Endothelial cell (in vitro differentiated cells): ENCODE data around the gene ATP10A. TPM values are rescaled to one million over a fixed set of nuclear protein-coding genes. Genes with fewer than 3 reads are reported as not detected.

Experiments
- DNase-seq: peaks from one replicate; pipeline ENCODE4 v3.0.0; 2021; ENCODE audit warnings: low spot score
- H3K27ac Mint-ChIP-seq: one replicate; pipeline ENCODE4 v1.8.0; 2021; ENCODE audit warnings: mixed read lengths, inconsistent platforms; ENCODE audit not compliant: unreplicated experiment
- H3K27me3 Mint-ChIP-seq: one replicate; pipeline ENCODE4 v1.8.0; 2021; ENCODE audit warnings: mild to moderate bottlenecking, moderate library complexity, mixed read lengths, inconsistent platforms; ENCODE audit not compliant: unreplicated experiment
- H3K36me3 Mint-ChIP-seq: one replicate; pipeline ENCODE4 v1.8.0; 2021; ENCODE audit warnings: mild to moderate bottlenecking, low read depth, mixed read lengths, inconsistent platforms; ENCODE audit not compliant: unreplicated experiment
- H3K4me1 Mint-ChIP-seq: one replicate; pipeline ENCODE4 v1.8.0; 2021; ENCODE audit warnings: mild to moderate bottlenecking, mixed read lengths, inconsistent platforms; ENCODE audit not compliant: unreplicated experiment
- H3K4me3 Mint-ChIP-seq: one replicate; pipeline ENCODE4 v1.8.0; 2021; ENCODE audit warnings: mild to moderate bottlenecking, mixed read lengths, inconsistent platforms; ENCODE audit not compliant: unreplicated experiment
- H3K9me3 Mint-ChIP-seq: one replicate; pipeline ENCODE4 v1.8.0; 2021; ENCODE audit warnings: mixed read lengths, inconsistent platforms; ENCODE audit not compliant: unreplicated experiment
- total RNA-seq: library from RNA; stranded (reverse); fragmentation: NEBNext Ultra II Directional; extraction: Animal tissue kit (Norgen Biotek cat#: 25700); gene quantifications from one replicate; pipeline ENCODE4 v1.2.1, GENCODE V29; 2021; ENCODE audit not compliant: unreplicated experiment
- TF ChIP-seq, protein P1 (sequence below): fragments of 200-600 bp; sonication (generic); IDR thresholded peaks from one replicate; pipeline ENCODE4 v1.5.0; 2021; ENCODE audit warnings: antibody characterized with exemption; ENCODE audit not compliant: unreplicated experiment

ATP10A gene
- total RNA-seq, 1 donor from 2014 or later: 0.13 TPM

DNA sequence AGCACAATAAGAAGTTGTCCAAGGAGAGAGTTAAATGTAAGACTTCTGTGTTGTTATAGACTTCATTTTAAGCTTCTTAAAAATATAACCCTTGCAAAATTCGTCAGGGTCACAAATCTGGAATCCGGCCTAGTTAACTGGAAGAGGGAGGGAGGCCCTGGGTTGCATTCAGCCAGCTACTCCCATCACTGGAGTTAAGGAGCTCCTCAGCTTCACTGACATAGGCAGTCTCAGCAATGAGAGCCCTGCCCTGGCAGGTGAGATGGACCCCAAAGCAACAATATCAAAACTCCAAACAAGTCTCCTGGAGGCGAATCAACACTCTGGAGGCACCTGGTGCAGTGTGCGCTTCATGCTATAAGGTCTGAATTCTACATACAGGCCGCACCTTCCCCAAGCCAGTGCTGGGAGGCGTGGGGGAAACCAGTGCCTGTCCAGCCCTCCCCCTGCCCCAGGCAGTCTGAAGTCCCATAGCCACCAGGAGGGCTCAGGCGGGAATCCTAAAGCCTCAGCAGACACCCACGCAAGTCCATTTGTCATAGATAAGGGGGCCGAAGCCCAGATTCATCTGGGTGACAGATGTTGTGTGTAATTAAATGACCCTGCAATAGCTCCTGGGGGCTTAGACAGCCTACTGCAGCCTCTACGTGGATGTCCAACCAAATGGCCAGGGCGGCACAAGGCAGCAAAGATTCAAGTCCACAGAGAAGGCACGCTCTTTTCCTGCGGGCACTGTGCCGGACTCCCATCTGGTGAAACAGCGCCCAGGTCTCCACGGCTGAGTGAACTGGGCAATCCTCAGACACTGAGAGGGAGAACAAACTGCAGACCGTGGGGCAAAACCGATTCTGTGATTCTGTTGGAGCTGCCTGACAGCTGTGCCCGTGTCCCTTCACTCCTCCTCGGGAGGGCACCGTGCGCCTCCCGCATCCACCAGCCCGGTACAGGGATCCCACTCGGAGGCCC lies 64.9 kb downstream of the ATP10A start:
- H3K27ac Mint-ChIP-seq: no peak overlapping the region
- peaks cover 9% of the 10 kb centered on the region for H3K4me1 Mint-ChIP-seq
- H3K36me3 Mint-ChIP-seq: no peaks in the 10 kb centered on the region
- TF ChIP-seq, protein P1, sequence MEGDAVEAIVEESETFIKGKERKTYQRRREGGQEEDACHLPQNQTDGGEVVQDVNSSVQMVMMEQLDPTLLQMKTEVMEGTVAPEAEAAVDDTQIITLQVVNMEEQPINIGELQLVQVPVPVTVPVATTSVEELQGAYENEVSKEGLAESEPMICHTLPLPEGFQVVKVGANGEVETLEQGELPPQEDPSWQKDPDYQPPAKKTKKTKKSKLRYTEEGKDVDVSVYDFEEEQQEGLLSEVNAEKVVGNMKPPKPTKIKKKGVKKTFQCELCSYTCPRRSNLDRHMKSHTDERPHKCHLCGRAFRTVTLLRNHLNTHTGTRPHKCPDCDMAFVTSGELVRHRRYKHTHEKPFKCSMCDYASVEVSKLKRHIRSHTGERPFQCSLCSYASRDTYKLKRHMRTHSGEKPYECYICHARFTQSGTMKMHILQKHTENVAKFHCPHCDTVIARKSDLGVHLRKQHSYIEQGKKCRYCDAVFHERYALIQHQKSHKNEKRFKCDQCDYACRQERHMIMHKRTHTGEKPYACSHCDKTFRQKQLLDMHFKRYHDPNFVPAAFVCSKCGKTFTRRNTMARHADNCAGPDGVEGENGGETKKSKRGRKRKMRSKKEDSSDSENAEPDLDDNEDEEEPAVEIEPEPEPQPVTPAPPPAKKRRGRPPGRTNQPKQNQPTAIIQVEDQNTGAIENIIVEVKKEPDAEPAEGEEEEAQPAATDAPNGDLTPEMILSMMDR: no peak
- H3K4me3 Mint-ChIP-seq: no peak overlapping the region
- no peaks in the 10 kb centered on the region for H3K9me3 Mint-ChIP-seq
- H3K27me3 Mint-ChIP-seq: peaks cover 4% of the 10 kb centered on the region
- DNase-seq: no peak

DNA sequence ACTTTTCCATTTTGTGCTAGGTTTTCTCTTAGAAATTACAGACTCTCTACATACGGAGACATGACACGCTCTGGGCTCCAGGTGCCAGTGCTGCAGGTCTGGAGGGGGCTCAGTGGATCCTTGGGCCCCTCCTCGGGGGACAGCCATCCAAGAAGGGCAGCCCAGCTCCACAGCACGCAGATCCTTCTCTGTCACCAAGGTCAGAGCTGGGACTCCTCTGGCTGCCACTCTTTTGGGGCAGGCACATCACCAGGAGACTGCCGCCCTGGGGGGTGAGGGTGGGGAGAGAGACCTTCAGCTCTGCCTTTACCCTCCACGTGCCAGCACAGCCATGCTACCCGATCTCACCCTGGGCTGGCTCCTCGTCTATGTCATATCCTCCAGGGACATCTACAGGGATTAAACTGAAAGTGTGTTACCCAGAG lies 65.6 kb downstream of the ATP10A start:
- peaks cover 9% of the 10 kb centered on the region for H3K4me1 Mint-ChIP-seq
- H3K27ac Mint-ChIP-seq: no peak overlapping the region
- no peak overlapping the region for H3K4me3 Mint-ChIP-seq

DNA sequence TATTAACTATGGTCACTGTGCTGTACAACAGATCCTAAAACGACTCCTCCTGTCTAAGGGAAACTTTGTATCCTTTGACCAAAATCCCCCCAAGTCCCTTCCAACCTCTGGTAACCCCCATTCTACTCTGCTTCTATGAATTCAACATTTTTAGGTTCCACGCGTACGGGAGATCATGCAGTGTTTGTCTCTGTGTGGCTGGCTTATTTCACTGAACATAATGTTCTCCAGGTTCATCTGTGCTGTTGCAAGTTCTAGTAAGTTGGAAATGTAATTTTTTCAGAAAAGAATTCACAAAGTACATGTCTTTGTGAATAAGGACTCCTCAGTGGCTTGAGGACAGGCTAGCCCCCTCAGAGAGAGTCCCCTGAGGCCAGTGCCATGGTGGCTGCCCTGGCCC lies 66.1 kb downstream of the ATP10A start:
- Mint-ChIP-seq H3K27ac (no peak overlapping the region), H3K4me3 (no peak overlapping the region), H3K36me3 (no peaks in the 10 kb centered on the region), H3K27me3 (peaks cover 4% of the 10 kb centered on the region), H3K4me1 (peaks cover 9% of the 10 kb centered on the region), H3K9me3 (no peaks in the 10 kb centered on the region)
- no peak for DNase-seq
- TF ChIP-seq, protein P1: no peak

More for the DNA sequence above, 65.6 kb downstream of the ATP10A start:
- no peaks in the 10 kb centered on the region for H3K36me3 Mint-ChIP-seq
- H3K27me3 Mint-ChIP-seq: peaks cover 4% of the 10 kb centered on the region
- no peak for DNase-seq
- H3K9me3 Mint-ChIP-seq: no peaks in the 10 kb centered on the region
- TF ChIP-seq, protein P1: no peak

DNA sequence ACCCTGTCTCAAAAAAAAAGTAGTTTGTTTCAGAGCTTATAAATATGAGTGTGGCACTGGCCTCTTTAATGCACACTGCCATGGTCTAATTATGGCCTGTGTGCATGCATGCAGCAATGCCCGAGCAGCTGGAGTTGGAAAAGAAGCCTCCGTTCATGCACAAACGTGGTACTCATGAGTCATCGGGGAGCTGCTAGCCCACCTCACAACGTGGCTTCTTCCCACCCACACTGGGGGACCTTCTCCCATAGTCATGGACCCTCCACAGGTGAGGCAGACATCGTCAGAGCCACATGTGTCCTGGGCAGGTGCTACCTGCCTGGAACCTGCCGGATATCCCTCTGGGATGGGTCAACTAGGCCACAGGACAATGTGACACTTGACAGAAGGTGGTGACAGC lies 66.7 kb downstream of the ATP10A start:
- Mint-ChIP-seq H3K4me1 (peaks cover 9% of the 10 kb centered on the region), H3K36me3 (no peaks in the 10 kb centered on the region), H3K27me3 (peaks cover 4% of the 10 kb centered on the region), H3K27ac (no peak overlapping the region), H3K4me3 (no peak overlapping the region), H3K9me3 (no peaks in the 10 kb centered on the region)
- TF ChIP-seq, protein P1: no peak
- DNase-seq: no peak

DNA sequence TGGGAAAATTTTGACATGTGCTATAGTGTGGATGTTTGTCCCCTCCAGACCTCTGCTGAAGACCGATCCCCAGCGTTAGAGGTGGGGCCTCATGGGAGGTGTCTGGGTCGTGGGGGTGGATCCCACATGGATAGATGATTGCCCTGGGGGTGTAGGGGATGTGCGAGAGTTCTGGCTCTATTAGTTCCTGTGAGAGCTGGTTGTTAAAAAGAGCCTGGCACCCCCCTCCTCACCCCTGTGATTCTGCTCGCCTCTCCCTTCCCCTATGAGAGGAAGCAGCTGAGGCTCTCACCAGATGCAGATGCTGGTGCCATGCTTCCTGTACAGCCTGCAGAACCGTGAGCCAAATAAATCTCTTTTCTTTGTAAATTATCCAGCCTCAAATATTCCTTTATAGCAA lies 67.4 kb downstream of the ATP10A start:
- Mint-ChIP-seq H3K9me3 (no peaks in the 10 kb centered on the region), H3K4me1 (peaks cover 9% of the 10 kb centered on the region), H3K4me3 (no peak overlapping the region), H3K36me3 (no peaks in the 10 kb centered on the region), H3K27ac (no peak overlapping the region), H3K27me3 (peaks cover 4% of the 10 kb centered on the region)
- no peak for DNase-seq
- TF ChIP-seq, protein P1: no peak
